Erythroblast (primary cell): Measurements from ENCODE around the gene OR2V1.

ENCODE experiments used
- GATA1 ChIP-seq: IDR thresholded peaks from 2 replicates; pipeline ENCODE4 v1.6.1; 2011; ENCODE audit warnings: low read depth, mild to moderate bottlenecking, control low read depth, low read length, moderate library complexity
- POLR2A ChIP-seq: IDR thresholded peaks from 2 replicates; pipeline ENCODE4 v1.6.1; 2011; ENCODE audit warnings: mild to moderate bottlenecking, low read length

- TF ChIP-seq POLR2A (no peak), GATA1 (no peak)
Measured at GRCh38 chr5:181133083-181133482, 2.1 kb upstream of the OR2V1 start.
